Mesenchymal stem cell (in vitro differentiated cells and primary cell): Measurements from ENCODE around the gene HTR3D.

ENCODE experiments used
- DNase-seq: peaks from one replicate; pipeline ENCODE4 v3.0.0-alpha.2; 2013
- H2AFZ ChIP-seq: one replicate; pipeline ENCODE4 v1.6.1; 2013; ENCODE audit warnings: low read depth, mild to moderate bottlenecking, control low read depth, inconsistent platforms, low read length, moderate library complexity
- H2AK5ac ChIP-seq: 2 replicates; pipeline ENCODE4 v1.6.1; 2013; ENCODE audit warnings: low read length, moderate library complexity, mild to moderate bottlenecking, inconsistent platforms; ENCODE audit not compliant: severe bottlenecking
- H2BK120ac ChIP-seq: one replicate; pipeline ENCODE4 v1.6.1; 2013; ENCODE audit warnings: low read depth, mild to moderate bottlenecking, inconsistent platforms, low read length, moderate library complexity
- H2BK12ac ChIP-seq, 2 experiments: one replicate each; pipeline ENCODE4 v1.6.1; 2013; ENCODE audit warnings: inconsistent platforms in 2 of 2, low read length in 2 of 2, mild to moderate bottlenecking in 2 of 2, moderate library complexity in 2 of 2, control low read depth in 1 of 2
- H2BK15ac ChIP-seq: one replicate; pipeline ENCODE4 v1.6.1; 2013; ENCODE audit warnings: mild to moderate bottlenecking, low read depth, inconsistent platforms; ENCODE audit not compliant: poor library complexity, severe bottlenecking
- H2BK5ac ChIP-seq: 2 replicates; pipeline ENCODE4 v1.6.1; 2013; ENCODE audit warnings: low read depth, mild to moderate bottlenecking, low read length, control low read depth, inconsistent platforms; ENCODE audit not compliant: poor library complexity, severe bottlenecking
- H3K14ac ChIP-seq, 2 experiments: one replicate each; pipeline ENCODE4 v1.6.1; 2013; ENCODE audit warnings: inconsistent platforms in 2 of 2, low read length in 2 of 2, control low read depth in 1 of 2, mild to moderate bottlenecking in 1 of 2, moderate library complexity in 1 of 2
- H3K18ac ChIP-seq, 2 experiments: one replicate each; pipeline ENCODE4 v1.6.1; 2013; ENCODE audit warnings: inconsistent platforms in 2 of 2, low read length in 2 of 2, control low read depth in 1 of 2, low read depth in 1 of 2, mild to moderate bottlenecking in 1 of 2
- H3K23ac ChIP-seq, 2 experiments: one replicate each; pipeline ENCODE4 v1.6.1; 2013; ENCODE audit warnings: inconsistent platforms in 2 of 2, low read length in 2 of 2, mild to moderate bottlenecking in 2 of 2, moderate library complexity in 2 of 2, control low read depth in 1 of 2
- H3K27ac ChIP-seq: 2 replicates; pipeline ENCODE4 v1.5.1; 2013; ENCODE audit warnings: mild to moderate bottlenecking, moderate library complexity, low read length, control low read depth, inconsistent platforms; ENCODE audit not compliant: poor library complexity, severe bottlenecking
- H3K27me3 ChIP-seq, 2 experiments: 2 replicates each; pipeline versions ENCODE4 v1.6.1 to v1.7.0; 2013; ENCODE audit warnings: low read length in 2 of 2, mild to moderate bottlenecking in 2 of 2, moderate library complexity in 2 of 2, control low read depth in 1 of 2, inconsistent platforms in 1 of 2; ENCODE audit not compliant: control insufficient read depth in 1 of 2, insufficient read depth in 1 of 2
- H3K36me3 ChIP-seq, 2 experiments: 2 replicates each; pipeline versions ENCODE4 v1.6.1 to v1.7.0; 2013; ENCODE audit warnings: low read length in 2 of 2, control low read depth in 1 of 2, inconsistent platforms in 1 of 2, low read depth in 1 of 2, mild to moderate bottlenecking in 1 of 2; ENCODE audit not compliant: insufficient read depth in 2 of 2, control insufficient read depth in 1 of 2
- H3K4ac ChIP-seq, 2 experiments: one replicate each; pipeline ENCODE4 v1.6.1; 2013; ENCODE audit warnings: inconsistent platforms in 2 of 2, low read length in 2 of 2, mild to moderate bottlenecking in 2 of 2, moderate library complexity in 2 of 2, control low read depth in 1 of 2, low read depth in 1 of 2
- H3K4me1 ChIP-seq: 2 replicates; pipeline ENCODE4 v1.6.1; 2013; ENCODE audit warnings: low read depth, low read length, control low read depth; ENCODE audit not compliant: control insufficient read depth, insufficient read depth
- H3K4me2 ChIP-seq: 2 replicates; pipeline ENCODE4 v1.6.1; 2013; ENCODE audit warnings: low read length, mild to moderate bottlenecking, inconsistent platforms; ENCODE audit not compliant: poor library complexity, severe bottlenecking
- H3K4me3 ChIP-seq, 2 experiments: 2 replicates each; pipeline versions ENCODE4 v1.5.1 to v1.7.0; 2013; ENCODE audit warnings: low read length in 2 of 2, mild to moderate bottlenecking in 2 of 2, control low read depth in 1 of 2, low read depth in 1 of 2; ENCODE audit not compliant: insufficient read depth in 1 of 2
- H3K79me1 ChIP-seq: replicated peaks from 2 replicates; pipeline ENCODE4 v1.6.1; 2013; ENCODE audit warnings: mild to moderate bottlenecking, control low read depth, low read length, inconsistent platforms; ENCODE audit not compliant: poor library complexity, severe bottlenecking
- H3K9ac ChIP-seq: 2 replicates; pipeline ENCODE4 v1.7.0; 2013; ENCODE audit warnings: mild to moderate bottlenecking, low read length, moderate library complexity
- H3K9me3 ChIP-seq: 2 replicates; pipeline ENCODE4 v1.7.0; 2013; ENCODE audit warnings: mild to moderate bottlenecking, low read length; ENCODE audit not compliant: control insufficient read depth
- H4K8ac ChIP-seq: one replicate; pipeline ENCODE4 v1.6.1; 2013; ENCODE audit warnings: inconsistent platforms, mild to moderate bottlenecking, low read length, moderate library complexity
- H4K91ac ChIP-seq: one replicate; pipeline ENCODE4 v1.6.1; 2013; ENCODE audit warnings: mild to moderate bottlenecking, low read length, inconsistent platforms
- WGBS: methylation state at CpG from one replicate; pipeline ENCODE4 v1.1.7; 2013; ENCODE audit warnings: mixed read lengths; 5-methylcytosine and 5-hydroxymethylcytosine counted together

The HTR3D gene

DNA sequence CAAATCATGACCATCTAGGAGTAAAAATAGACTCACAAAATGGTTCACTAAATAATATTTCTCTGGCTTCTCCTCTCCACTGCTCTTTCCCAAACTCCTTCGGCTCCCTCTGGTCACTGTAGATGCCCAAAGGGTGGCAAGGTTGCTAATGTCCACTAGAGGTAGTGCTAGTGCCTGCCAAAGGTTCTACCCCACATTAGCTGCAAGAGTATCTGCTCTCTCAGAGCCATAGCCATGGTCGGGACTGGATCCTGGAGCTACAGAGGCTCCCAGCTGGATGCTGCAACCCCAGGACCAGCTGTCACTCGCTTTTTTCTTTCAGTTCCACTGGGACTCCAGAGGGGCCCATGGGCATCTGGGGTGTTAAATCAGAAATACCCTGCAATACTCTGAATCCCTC lies 8.5 kb downstream of the HTR3D start:
- 36% methylated on average over 3 of the region's 3 CpGs for WGBS
- no peaks in the 10 kb centered on the region for H3K9me3 ChIP-seq
- no peak overlapping the region for H4K8ac ChIP-seq
- no peaks in the 10 kb centered on the region for H3K36me3 ChIP-seq
- H2BK5ac ChIP-seq, result no peak overlapping the region
- H3K14ac ChIP-seq, result no peak overlapping the region
- no peaks in the 10 kb centered on the region for H3K4me1 ChIP-seq
- DNase-seq, result peak; percentile 33
- H3K79me1 ChIP-seq, result no peaks in the 10 kb centered on the region
- H4K91ac ChIP-seq, result no peak overlapping the region
- H3K9ac ChIP-seq, result no peak overlapping the region
- H3K4me3 ChIP-seq, result no peak overlapping the region
- no peak overlapping the region for H3K18ac ChIP-seq
- H3K4me2 ChIP-seq, result no peak overlapping the region
- no peak overlapping the region for H2BK12ac ChIP-seq
- no peak overlapping the region for H3K4ac ChIP-seq
- H2BK15ac ChIP-seq, result no peak overlapping the region
- H2BK120ac ChIP-seq, result no peak overlapping the region
- no peak overlapping the region for H3K27ac ChIP-seq
- H3K27me3 ChIP-seq, result peaks cover 9 to 12% of the 10 kb centered on the region in 2 experiments
- no peak overlapping the region for H3K23ac ChIP-seq
- H2AK5ac ChIP-seq, result no peak overlapping the region
- H2AFZ ChIP-seq, result no peak overlapping the region

DNA sequence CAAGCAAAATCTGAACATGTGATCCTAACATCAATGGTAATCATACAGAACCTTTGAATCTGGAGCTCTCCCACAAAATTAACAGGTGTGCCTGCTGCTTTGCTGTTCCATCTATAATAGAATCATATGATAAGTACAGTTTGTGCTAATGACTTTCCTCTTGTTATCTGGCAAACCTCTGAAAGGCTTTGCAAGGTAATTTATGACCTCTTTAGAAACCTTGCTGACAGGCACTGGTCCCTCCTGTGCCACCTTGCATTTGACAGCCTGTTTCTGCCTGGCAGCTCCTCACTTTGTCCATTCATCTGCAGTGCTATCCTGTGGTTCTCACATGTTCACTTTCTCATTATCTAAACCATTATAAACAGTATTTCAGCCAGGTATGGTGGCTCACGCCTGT lies 11.1 kb downstream of the HTR3D start:
- H2BK5ac ChIP-seq, result no peak overlapping the region
- no peak overlapping the region for H2AFZ ChIP-seq
- H4K91ac ChIP-seq, result no peak overlapping the region
- no peak overlapping the region for H2AK5ac ChIP-seq
- no peaks in the 10 kb centered on the region for H3K9me3 ChIP-seq
- no peak overlapping the region for H2BK12ac ChIP-seq
- no peak for DNase-seq
- H2BK120ac ChIP-seq, result no peak overlapping the region
- no peak overlapping the region for H2BK15ac ChIP-seq
- H3K14ac ChIP-seq, result no peak overlapping the region
- H3K79me1 ChIP-seq, result no peaks in the 10 kb centered on the region
- H3K27ac ChIP-seq, result no peak overlapping the region
- H3K4me1 ChIP-seq, result no peaks in the 10 kb centered on the region
- no peak overlapping the region for H4K8ac ChIP-seq
- H3K23ac ChIP-seq, result no peak overlapping the region
- 88% methylated on average over 1 of the region's 1 CpG for WGBS
- peaks cover 5 to 16% of the 10 kb centered on the region in 2 experiments for H3K27me3 ChIP-seq
- no peaks in the 10 kb centered on the region for H3K36me3 ChIP-seq
- H3K9ac ChIP-seq, result no peak overlapping the region
- H3K4ac ChIP-seq, result no peak overlapping the region
- no peak overlapping the region for H3K18ac ChIP-seq
- no peak overlapping the region for H3K4me2 ChIP-seq
- no peak overlapping the region for H3K4me3 ChIP-seq

DNA sequence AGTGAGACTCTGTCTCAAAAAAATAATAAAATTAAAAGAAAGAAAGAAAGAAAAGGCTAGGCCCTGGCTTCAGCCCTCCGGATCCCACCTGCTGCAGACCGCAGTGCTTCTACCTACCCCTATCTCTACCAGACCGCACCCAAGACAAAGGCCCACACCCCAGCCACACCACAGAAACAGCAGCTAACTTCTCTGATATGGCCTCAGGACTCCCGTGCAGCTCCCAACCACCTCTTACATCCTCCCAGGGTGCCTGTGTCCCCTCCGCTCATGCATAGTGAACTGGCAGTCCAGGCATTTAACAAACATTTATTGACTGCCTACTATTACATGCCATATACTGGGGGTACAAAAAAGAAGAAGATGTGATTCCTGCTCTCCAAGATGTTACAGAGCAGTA lies 14.5 kb downstream of the HTR3D start:
- H2BK5ac ChIP-seq, result no peak overlapping the region
- H2BK120ac ChIP-seq, result no peak overlapping the region
- H3K4me2 ChIP-seq, result no peak overlapping the region
- no peak overlapping the region for H3K27ac ChIP-seq
- no peak overlapping the region for H3K18ac ChIP-seq
- H3K36me3 ChIP-seq, result no peaks in the 10 kb centered on the region
- no peak overlapping the region for H3K14ac ChIP-seq
- H4K91ac ChIP-seq, result no peak overlapping the region
- no peak overlapping the region for H3K9ac ChIP-seq
- H3K79me1 ChIP-seq, result no peaks in the 10 kb centered on the region
- H2AFZ ChIP-seq, result no peak overlapping the region
- H3K4ac ChIP-seq, result no peak overlapping the region
- no peaks in the 10 kb centered on the region for H3K4me1 ChIP-seq
- no peaks in the 10 kb centered on the region for H3K9me3 ChIP-seq
- no peak overlapping the region for H3K4me3 ChIP-seq
- H2BK12ac ChIP-seq, result no peak overlapping the region
- no peak overlapping the region for H4K8ac ChIP-seq
- H2BK15ac ChIP-seq, result no peak overlapping the region
- no peak for DNase-seq
- H2AK5ac ChIP-seq, result no peak overlapping the region
- 94% methylated on average over 4 of the region's 5 CpGs for WGBS
- H3K23ac ChIP-seq, result no peak overlapping the region
- H3K27me3 ChIP-seq, result peaks cover 13 to 20% of the 10 kb centered on the region in 2 experiments

DNA sequence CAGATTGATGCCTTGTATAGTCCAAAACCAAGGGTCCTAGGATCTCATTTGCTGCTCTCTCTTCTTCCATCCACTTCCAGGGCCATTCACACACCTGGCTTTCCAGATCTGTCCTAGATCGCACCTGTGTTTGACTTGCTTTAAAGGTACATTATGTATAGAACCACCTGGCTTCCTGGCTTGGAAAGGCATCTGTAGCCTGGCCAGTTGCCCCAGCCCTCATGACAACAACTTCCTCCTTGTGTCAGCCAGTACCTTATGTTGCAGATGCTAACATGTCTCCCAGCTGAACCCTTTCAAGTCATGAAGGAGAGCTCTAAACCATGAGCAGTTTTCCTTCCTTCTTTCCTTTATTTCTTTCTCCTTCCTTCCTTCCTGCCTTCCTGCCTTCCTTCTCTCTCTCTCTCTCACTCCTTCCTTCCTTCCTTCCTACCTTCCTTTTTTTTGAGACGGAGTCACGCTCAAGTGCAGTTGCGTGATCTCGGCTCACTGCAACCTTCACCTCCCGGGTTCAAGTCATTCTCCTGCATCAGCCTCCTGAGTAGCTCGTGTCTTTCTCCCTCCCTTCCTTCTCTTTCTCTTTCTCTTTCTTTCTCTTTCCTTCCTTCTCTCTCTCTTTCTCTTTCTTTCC lies 18.8 kb downstream of the HTR3D start:
- Histone ChIP-seq H3K18ac (no peak overlapping the region), H2BK5ac (no peak overlapping the region), H3K9me3 (no peaks in the 10 kb centered on the region), H4K8ac (no peak overlapping the region), H4K91ac (no peak overlapping the region), H2BK15ac (no peak overlapping the region), H3K79me1 (no peaks in the 10 kb centered on the region), H2BK120ac (no peak overlapping the region), H3K14ac (no peak overlapping the region), H3K4me2 (no peak overlapping the region), H3K4ac (no peak overlapping the region), H3K9ac (no peak overlapping the region), H3K4me1 (no peaks in the 10 kb centered on the region), H3K36me3 (no peaks in the 10 kb centered on the region), H3K27me3 (peaks cover 25 to 32% of the 10 kb centered on the region in 2 experiments), H3K27ac (no peak overlapping the region), H2AK5ac (no peak overlapping the region), H2AFZ (no peak overlapping the region), H3K23ac (no peak overlapping the region), H3K4me3 (no peak overlapping the region), H2BK12ac (no peak overlapping the region)
- DNase-seq, result no peak
- WGBS, result 92% methylated on average over 7 of the region's 7 CpGs
